ENCODE results near the gene PSD2. TPM values are rescaled to one million over a fixed set of nuclear protein-coding genes. Genes with fewer than 3 reads are reported as not detected.

PSD2 gene
- polyA plus RNA-seq, 1 donor = 0.31 TPM

DNA sequence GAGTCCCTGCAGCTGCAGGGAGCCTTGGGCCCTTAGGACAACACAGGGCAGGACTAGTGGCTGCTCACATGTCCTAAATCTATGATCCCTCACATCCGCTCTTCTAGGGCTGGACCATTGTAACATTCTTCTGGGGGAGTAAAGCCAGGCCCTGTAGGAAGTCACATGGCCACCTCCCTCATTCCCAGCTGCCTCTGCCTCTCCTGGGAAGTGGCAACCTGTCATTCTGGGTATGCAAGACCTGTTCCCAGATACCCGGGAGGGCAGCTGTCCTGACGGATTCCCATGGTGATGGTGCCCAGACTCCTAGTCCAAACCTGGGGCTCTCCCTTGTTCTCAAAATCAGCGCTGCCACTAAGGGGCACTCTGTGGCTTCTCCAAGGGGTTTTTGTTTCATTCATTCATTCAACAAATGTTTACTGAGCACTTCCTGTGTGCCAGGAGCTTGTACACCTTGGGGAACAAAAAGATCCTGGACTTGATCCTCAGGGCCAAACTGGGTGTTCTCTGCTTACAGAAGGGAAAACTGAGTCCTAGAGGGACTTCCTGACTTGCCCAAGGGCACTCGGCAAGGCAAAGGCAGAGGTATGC, 85.6 kb downstream of the PSD2 start:
- no peak for DNase-seq

- DNase-seq = no peak
Observed at GRCh38 chr5:139882316-139882715, 86.7 kb downstream of the PSD2 start.

DNA sequence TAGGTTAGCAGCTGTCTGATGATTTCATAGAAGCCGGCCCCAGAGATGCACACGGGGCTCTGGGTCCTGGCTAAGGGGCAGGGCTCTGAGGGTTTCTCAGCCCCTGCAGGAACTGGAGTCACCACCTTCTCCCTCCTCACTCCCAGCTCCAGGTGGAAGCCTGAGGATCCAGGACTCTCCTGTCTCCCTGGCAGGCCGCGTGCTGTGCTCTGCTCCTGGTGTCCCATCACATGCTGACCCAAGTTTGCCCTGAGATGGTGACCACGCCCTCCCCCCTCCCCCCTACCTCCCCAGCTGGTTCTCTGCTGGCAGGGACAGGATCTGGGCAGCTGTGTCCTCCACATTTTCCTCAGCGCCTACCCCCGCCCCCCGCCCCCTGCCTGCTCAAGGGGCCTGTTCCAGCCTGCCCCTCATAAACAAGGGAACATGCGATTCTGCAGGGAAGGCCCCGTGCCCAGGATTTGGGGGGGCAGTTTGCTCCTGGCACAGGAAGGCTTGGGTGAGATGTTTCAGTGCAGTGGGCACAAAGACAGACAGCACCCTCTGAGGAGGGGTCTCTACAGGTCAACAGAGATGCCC, 87.4 kb downstream of the PSD2 start:
- no peak for DNase-seq

GRCh38 chr5:139884144-139884543, 88.5 kb downstream of the PSD2 start:
- DNase-seq = no peak

DNA sequence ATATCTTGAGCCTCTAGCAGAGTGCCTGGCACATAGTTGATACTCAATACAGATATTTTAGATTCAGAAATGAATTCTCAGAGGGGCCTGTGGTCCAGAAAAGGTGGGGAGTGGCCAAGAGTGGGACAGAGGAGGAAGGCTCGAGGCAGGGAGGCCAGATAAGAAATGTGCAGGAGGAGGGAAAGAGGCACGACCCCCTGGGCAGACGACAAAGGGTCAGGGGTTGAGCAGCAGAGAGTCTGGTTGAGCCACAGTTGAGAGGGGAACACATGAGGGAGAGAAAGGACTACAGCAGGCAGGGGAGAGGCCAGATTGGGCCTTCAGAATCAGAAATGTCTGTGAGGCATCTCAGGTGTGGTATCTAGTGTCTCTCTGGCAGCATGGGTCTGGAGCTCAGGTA, 89.1 kb downstream of the PSD2 start:
- no peak for DNase-seq

GRCh38 chr5:139885172-139885856, 89.7 kb downstream of the PSD2 start:
- no peak for DNase-seq

DNA sequence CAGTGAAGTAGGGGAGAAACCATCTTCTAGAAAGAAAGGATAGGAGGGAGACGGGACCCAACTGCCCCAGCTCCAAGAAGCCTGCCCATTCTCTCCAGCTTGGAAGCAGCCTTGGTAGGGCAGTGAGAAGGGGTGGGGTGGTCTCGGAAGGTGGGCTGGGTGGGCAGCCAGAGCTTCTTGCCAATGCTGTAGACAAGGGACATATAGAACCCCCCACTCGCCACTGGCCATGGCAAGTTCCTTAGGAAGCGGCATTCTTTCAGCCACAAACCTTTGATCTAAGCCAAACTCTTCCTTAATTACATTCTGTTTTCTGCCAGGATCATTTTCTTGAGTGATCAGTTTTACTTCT, 90.2 kb downstream of the PSD2 start:
- no peak for DNase-seq

DNA sequence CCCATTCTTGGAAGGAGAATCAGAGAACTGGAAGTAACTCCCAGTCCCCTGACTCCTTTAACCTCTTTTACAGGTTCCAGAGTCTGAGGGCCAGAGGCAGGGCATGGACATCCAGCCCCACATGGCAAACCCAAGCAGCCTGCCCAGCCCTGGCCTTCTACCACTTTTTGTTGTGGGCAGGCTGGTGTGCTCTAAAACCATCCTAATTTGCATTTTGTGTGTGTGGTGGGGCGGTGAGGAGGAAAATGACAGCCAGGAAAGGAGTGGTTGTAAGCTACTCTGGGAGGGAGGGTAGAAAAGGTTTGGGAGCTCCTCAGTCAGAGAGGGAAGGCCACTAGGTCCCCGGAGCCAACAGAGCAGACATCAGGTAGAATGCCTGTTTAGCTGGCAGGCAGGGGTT, 90.6 kb downstream of the PSD2 start:
- no peak for DNase-seq

DNA sequence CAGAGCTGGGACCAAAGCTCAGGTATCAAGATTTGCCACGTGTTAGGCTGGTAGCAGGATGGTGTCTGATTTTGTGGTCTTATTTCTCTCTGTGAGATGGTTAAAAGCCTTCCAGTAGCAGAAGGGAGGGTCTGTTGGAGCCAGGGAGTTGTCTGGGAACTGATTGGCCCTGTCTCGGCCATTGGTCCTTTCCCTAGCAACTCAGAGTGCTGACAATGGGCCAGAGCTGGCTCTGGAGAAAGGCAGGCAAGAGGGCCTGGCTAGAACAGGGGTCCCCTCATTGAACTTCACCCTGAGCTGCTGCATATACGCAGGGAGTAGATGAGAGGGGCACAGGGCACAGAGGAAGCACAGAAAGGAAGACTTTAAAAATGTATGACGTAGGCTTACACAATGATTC, 92.8 kb downstream of the PSD2 start:
- DNase-seq = no peak

DNA sequence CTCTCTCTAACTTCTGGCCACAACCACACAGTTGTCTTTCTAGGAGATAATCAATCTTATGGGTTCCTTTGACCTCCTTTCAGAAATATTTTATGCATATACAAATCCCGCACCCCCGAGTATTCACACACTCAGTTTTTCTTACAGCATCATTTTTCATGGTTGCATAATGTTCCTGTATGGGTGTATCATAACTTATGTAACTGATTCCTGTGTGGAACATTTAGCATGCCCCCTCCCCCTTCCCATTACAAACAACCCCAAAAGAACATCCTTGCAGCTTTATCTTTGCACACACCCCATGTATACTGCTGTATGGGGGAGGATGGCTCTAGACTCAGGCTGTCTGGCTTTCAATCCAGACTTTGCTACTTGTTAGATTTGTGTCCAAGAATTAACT, 93.8 kb downstream of the PSD2 start:
- no peak for DNase-seq

- no peak for DNase-seq
Observed at GRCh38 chr5:139893873-139894272, 98.3 kb downstream of the PSD2 start.

Other genes with a start within 250 kb of the PSD2 start
- gene UBE2D2, start 234.5 kb upstream of the PSD2 start, polyA plus RNA-seq (ENCODE audit: insufficient read length) = 112 TPM
- gene CXXC5, start 147.5 kb upstream of the PSD2 start, polyA plus RNA-seq (ENCODE audit: insufficient read length) = 95.0 TPM
- gene NRG2, start 247.5 kb downstream of the PSD2 start, polyA plus RNA-seq (ENCODE audit: insufficient read length) = 1.7 TPM

All from hindlimb muscle (tissue), 1 donor.